GM12872 (cell line): ENCODE results near the gene TULP3.

Experiments used
- CTCF ChIP-seq: IDR thresholded peaks from 3 replicates; pipeline ENCODE4 v1.5.1; 2011; ENCODE audit warnings: low read depth, mild to moderate bottlenecking, low read length, moderate library complexity; ENCODE audit not compliant: insufficient read depth

TULP3 gene

GRCh38 chr12:2922329-2922728 lies 31.6 kb downstream of the TULP3 start:
- no peak for TF ChIP-seq CTCF

- no peak for TF ChIP-seq CTCF
These were observed 32.4 kb downstream of the TULP3 start for GRCh38 chr12:2923057-2923456.

- no peak for TF ChIP-seq CTCF
These were observed 33.3 kb downstream of the TULP3 start for GRCh38 chr12:2924019-2924418.

- TF ChIP-seq CTCF: no peak
These were observed 34.8 kb downstream of the TULP3 start for GRCh38 chr12:2925322-2925995.

GRCh38 chr12:2930865-2931264 lies 40.2 kb downstream of the TULP3 start:
- no peak for TF ChIP-seq CTCF

- no peak for TF ChIP-seq CTCF
These were observed 42.9 kb downstream of the TULP3 start for GRCh38 chr12:2933586-2933985.

- TF ChIP-seq CTCF: no peak
These were observed 43.7 kb downstream of the TULP3 start for GRCh38 chr12:2934371-2934770.
